Esophagus muscularis mucosa (tissue), 4 donors: ENCODE data around the gene PPP2R1B. TPM values are rescaled to one million over a fixed set of nuclear protein-coding genes. Genes with fewer than 3 reads are reported as not detected.

ENCODE experiments used
- DNase-seq: peaks from one replicate; pipeline ENCODE4 v3.0.0-alpha.2; 2017; ENCODE audit errors: extremely low spot score
- H3K27ac ChIP-seq, 4 donors: fragments of 200-600 bp; sonication (generic); replicated peaks in 1 of 4; 1 replicate in 3 of 4; 2 replicates in 1 of 4; pipeline ENCODE4 v1.5.1; 2016 to 2019; ENCODE audit warnings: mild to moderate bottlenecking in 1 of 4
- H3K27me3 ChIP-seq, 4 donors: fragments of 200-600 bp; sonication (generic); one replicate each; pipeline versions ENCODE4 v1.5.1 to v1.6.0; 2016 to 2019
- H3K36me3 ChIP-seq, 4 donors: fragments of 200-600 bp; sonication (generic); one replicate each; pipeline ENCODE4 v1.5.1; 2016 to 2019
- H3K4me1 ChIP-seq, 4 donors: fragments of 200-600 bp; sonication (generic); one replicate each; pipeline ENCODE4 v1.5.1; 2016 to 2019
- H3K4me3 ChIP-seq, 4 donors: fragments of 200-600 bp; sonication (generic); 1 replicate in 2 of 4; 2 replicates in 2 of 4; pipeline ENCODE4 v1.5.1; 2016 to 2019; ENCODE audit warnings: mild to moderate bottlenecking in 4 of 4, moderate library complexity in 1 of 4
- H3K9me3 ChIP-seq, 4 donors: fragments of 200-600 bp; sonication (generic); 1 replicate in 3 of 4; 2 replicates in 1 of 4; pipeline ENCODE4 v1.5.1; 2016 to 2019
- CTCF ChIP-seq, 3 experiments: fragments of 200-600 bp in 2 of 3; fragments of 450-650 bp in 1 of 3; sonication (generic) in 2 of 3; IDR thresholded peaks; one replicate each; pipeline ENCODE4 v1.5.1; 2017 to 2019; ENCODE audit warnings: antibody characterized with exemption in 3 of 3, mild to moderate bottlenecking in 2 of 3, moderate library complexity in 1 of 3
- EP300 ChIP-seq: sonication (generic); formaldehyde crosslinking; IDR thresholded peaks from one replicate; pipeline ENCODE4 v1.6.1; 2017; ENCODE audit warnings: antibody characterized with exemption
- POLR2A ChIP-seq: fragments of 450-650 bp; IDR thresholded peaks from one replicate; pipeline ENCODE4 v1.6.1; 2017; ENCODE audit warnings: antibody characterized with exemption, moderate library complexity, mild to moderate bottlenecking, low read depth
- POLR2AphosphoS5 ChIP-seq, 2 donors: sonication (generic); formaldehyde crosslinking; IDR thresholded peaks; one replicate each; pipeline ENCODE4 v1.6.1; 2017; ENCODE audit warnings: antibody characterized with exemption in 2 of 2
- whole genome bisulfite sequencing: methylation state at CpG from one replicate; pipeline ENCODE4 v1.1.5; 2018; 5-methylcytosine and 5-hydroxymethylcytosine counted together
- intact Hi-C: fragments of 100-400 bp; cut with DNase I; formaldehyde crosslinking; loops from one replicate; pipeline ENCODE4 v1.15.1; 2023
- total RNA-seq, 4 donors: library from RNA; depleted of rRNA; stranded (reverse); fragments of >200 nt; gene quantifications; one replicate each; pipeline versions ENCODE4 v1.1.0 to v1.2.1, GENCODE V29; 2016

PPP2R1B gene
- total RNA-seq, 4 donors from 2014 or later, result 9.6 to 12.8 (median 10.5) TPM

DNA sequence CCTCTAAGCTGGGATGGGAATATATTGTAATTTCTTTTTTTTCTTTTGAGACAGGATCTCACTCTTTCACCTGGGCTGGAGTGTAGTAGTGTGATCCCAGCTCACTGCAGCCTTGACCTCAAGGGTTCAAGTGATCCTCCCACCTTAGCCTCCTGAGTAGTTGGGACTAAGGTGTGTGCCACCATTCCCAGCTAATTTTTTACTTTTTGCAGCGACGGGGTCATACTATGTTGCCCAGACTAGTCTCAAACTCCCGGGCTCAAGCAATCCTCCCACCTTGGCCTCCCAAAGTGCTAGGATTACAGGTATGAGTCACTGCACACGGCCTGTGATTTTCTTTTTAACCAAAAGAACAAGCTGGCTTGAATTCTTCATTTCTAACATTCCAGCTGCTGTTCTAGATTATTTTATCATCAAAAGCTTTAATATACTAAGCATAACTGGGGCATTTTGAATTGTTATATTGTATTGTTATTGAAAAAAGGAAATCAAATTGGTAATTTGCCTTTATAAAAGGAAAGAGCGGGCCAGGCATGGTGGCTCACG lies 26.8 kb upstream of the PPP2R1B start:
- Histone ChIP-seq H3K9me3 (no peaks in the 10 kb centered on the region), H3K27ac (no peak overlapping the region), H3K4me3 (no peak overlapping the region), H3K36me3 (peaks cover 0 to 12% (median 0%) of the 10 kb centered on the region in 4 donors), H3K4me1 (peaks cover 0 to 26% (median 9%) of the 10 kb centered on the region in 4 donors), H3K27me3 (no peaks in the 10 kb centered on the region)
- 87% methylated on average over 6 of the region's 6 CpGs for WGBS
- intact Hi-C loops, result no loop called here
- TF ChIP-seq CTCF (IDR thresholded peaks at IDR 0.05), result no peak
- TF ChIP-seq POLR2AphosphoS5 (IDR thresholded peaks at IDR 0.05), result no peak
- TF ChIP-seq EP300, result no peak
- no peak for TF ChIP-seq POLR2A
- no peak for DNase-seq

GRCh38 chr11:111792314-111792713 lies 26.1 kb upstream of the PPP2R1B start:
- Histone ChIP-seq H3K4me1 (peaks cover 6 to 33% (median 13%) of the 10 kb centered on the region in 4 donors), H3K9me3 (no peaks in the 10 kb centered on the region), H3K27me3 (no peaks in the 10 kb centered on the region), H3K36me3 (peaks cover 0 to 7% (median 0%) of the 10 kb centered on the region in 4 donors), H3K27ac (no peak overlapping the region), H3K4me3 (no peak overlapping the region)
- no peak for TF ChIP-seq CTCF (IDR thresholded peaks at IDR 0.05)
- no peak for TF ChIP-seq POLR2AphosphoS5 (IDR thresholded peaks at IDR 0.05)
- TF ChIP-seq EP300, result no peak
- no peak for TF ChIP-seq POLR2A
- intact Hi-C loops, result no loop called here
- WGBS, result 100% methylated on average over 1 of the region's 1 CpG
- no peak for DNase-seq

- DNase-seq, result no peak
- TF ChIP-seq POLR2AphosphoS5 (IDR thresholded peaks at IDR 0.05), result no peak
- no peak for TF ChIP-seq EP300
- no peak for TF ChIP-seq POLR2A
- no peak for TF ChIP-seq CTCF (IDR thresholded peaks at IDR 0.05)
- WGBS, result 72% methylated on average over 2 of the region's 2 CpGs
- Histone ChIP-seq H3K4me1 (peaks cover 8 to 22% (median 14%) of the 10 kb centered on the region in 4 donors), H3K27me3 (no peaks in the 10 kb centered on the region), H3K27ac (peak overlapping the region; percentile 28 to 64 (median 45)), H3K4me3 (no peak overlapping the region), H3K9me3 (no peaks in the 10 kb centered on the region), H3K36me3 (peaks cover 11 to 38% (median 20%) of the 10 kb centered on the region in 4 donors)
- intact Hi-C loops, result no loop called here
Measured at GRCh38 chr11:111788464-111788863, 22.3 kb upstream of the PPP2R1B start.

DNA sequence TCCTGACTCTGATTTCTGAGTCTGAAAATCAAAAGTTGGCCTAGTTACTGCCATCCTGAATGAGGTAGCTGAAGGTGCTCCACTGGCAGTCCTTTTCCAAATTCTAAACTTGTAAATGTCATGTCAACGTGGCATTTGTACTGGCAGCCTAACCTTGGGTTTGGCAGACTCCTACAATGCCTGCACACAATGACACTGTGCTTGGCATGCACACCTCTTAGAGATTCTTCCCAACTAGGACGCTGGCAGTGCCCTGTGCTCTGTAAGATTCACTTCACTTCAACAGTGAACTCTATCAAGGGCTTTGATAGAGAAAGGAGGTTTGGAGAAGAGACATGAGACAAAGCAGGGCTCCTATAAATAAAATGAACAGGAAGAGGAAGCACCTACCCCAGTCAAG lies 21.9 kb upstream of the PPP2R1B start:
- intact Hi-C loops, result no loop called here
- Histone ChIP-seq H3K27ac (peak overlapping the region; percentile 28 to 64 (median 45)), H3K36me3 (peaks cover 11 to 42% (median 20%) of the 10 kb centered on the region in 4 donors), H3K4me1 (peaks cover 8 to 18% (median 12%) of the 10 kb centered on the region in 4 donors), H3K9me3 (no peaks in the 10 kb centered on the region), H3K27me3 (no peaks in the 10 kb centered on the region), H3K4me3 (no peak overlapping the region)
- DNase-seq, result no peak
- TF ChIP-seq EP300, result no peak
- TF ChIP-seq CTCF (IDR thresholded peaks at IDR 0.05), result no peak
- TF ChIP-seq POLR2A, result no peak
- no peak for TF ChIP-seq POLR2AphosphoS5 (IDR thresholded peaks at IDR 0.05)
- WGBS, result 63% methylated on average over 2 of the region's 2 CpGs
